ENCODE measurements around the gene ABR.
A peak's percentile ranks its signal among the peaks of the same experiment; 100 is the strongest.
"Not testable (repeated sequence)": the region's sequence is repeated elsewhere in the genome, so short reads cannot be mapped to it uniquely, and the experiment has no call there.

ABR gene

GRCh38 chr17:1097972-1098744 lies 81.6 kb downstream of the ABR start:
- H3K36me3 Mint-ChIP-seq (ENCODE audit: insufficient read depth) = peaks cover 27% of the 10 kb centered on the region
- not testable (repeated sequence) for DNase-seq (ENCODE audit: low spot score in 2 of 2); H3K9me3 Mint-ChIP-seq; H3K27ac Mint-ChIP-seq (ENCODE audit: low read depth); ATAC-seq (replicated peaks; ENCODE audit: extremely low read depth, poor library complexity, severe bottlenecking); H3K27me3 Mint-ChIP-seq; H3K4me3 Mint-ChIP-seq
- H3K4me1 Mint-ChIP-seq = peaks cover 33% of the 10 kb centered on the region

GRCh38 chr17:1096215-1096614 lies 83.6 kb downstream of the ABR start:
- H3K4me3 Mint-ChIP-seq = no peak overlapping the region

GRCh38 chr17:1095853-1096173 lies 84.0 kb downstream of the ABR start:
- DNase-seq (ENCODE audit: low spot score in 2 of 2) (no peak), ATAC-seq (replicated peaks; ENCODE audit: extremely low read depth, poor library complexity, severe bottlenecking) (no peak)
- H3K4me1 Mint-ChIP-seq = peaks cover 24% of the 10 kb centered on the region
- peaks cover 29% of the 10 kb centered on the region for H3K36me3 Mint-ChIP-seq (ENCODE audit: insufficient read depth)
- peak overlapping the region; percentile 22 for H3K27ac Mint-ChIP-seq (ENCODE audit: low read depth)
- H3K27me3 Mint-ChIP-seq = no peaks in the 10 kb centered on the region
- H3K9me3 Mint-ChIP-seq = no peaks in the 10 kb centered on the region
- H3K4me3 Mint-ChIP-seq = no peak overlapping the region

More at GRCh38 chr17:1096215-1096614, 83.6 kb downstream of the ABR start:
- H3K27me3 Mint-ChIP-seq = no peaks in the 10 kb centered on the region
- H3K9me3 Mint-ChIP-seq = no peaks in the 10 kb centered on the region
- no peak for ATAC-seq (replicated peaks; ENCODE audit: extremely low read depth, poor library complexity, severe bottlenecking)
- H3K36me3 Mint-ChIP-seq (ENCODE audit: insufficient read depth) = peaks cover 29% of the 10 kb centered on the region
- no peak for DNase-seq (ENCODE audit: low spot score in 2 of 2)
- peaks cover 25% of the 10 kb centered on the region for H3K4me1 Mint-ChIP-seq
- peak overlapping the region; percentile 22 for H3K27ac Mint-ChIP-seq (ENCODE audit: low read depth)

- no peaks in the 10 kb centered on the region for H3K27me3 Mint-ChIP-seq
- H3K36me3 Mint-ChIP-seq (ENCODE audit: insufficient read depth) = peaks cover 29% of the 10 kb centered on the region
- H3K9me3 Mint-ChIP-seq = no peaks in the 10 kb centered on the region
- peaks cover 24% of the 10 kb centered on the region for H3K4me1 Mint-ChIP-seq
- no peak overlapping the region for H3K4me3 Mint-ChIP-seq
- no peak for ATAC-seq (replicated peaks; ENCODE audit: extremely low read depth, poor library complexity, severe bottlenecking)
- no peak for DNase-seq (ENCODE audit: low spot score in 2 of 2)
- peak overlapping the region; percentile 22 for H3K27ac Mint-ChIP-seq (ENCODE audit: low read depth)
Measured at GRCh38 chr17:1095090-1095852, 84.5 kb downstream of the ABR start.

- Mint-ChIP-seq H3K4me3 (no peak overlapping the region), H3K27me3 (no peaks in the 10 kb centered on the region), H3K9me3 (no peaks in the 10 kb centered on the region), H3K36me3 (ENCODE audit: insufficient read depth) (peaks cover 29% of the 10 kb centered on the region), H3K27ac (ENCODE audit: low read depth) (no peak overlapping the region), H3K4me1 (peaks cover 24% of the 10 kb centered on the region)
- no peak for ATAC-seq (replicated peaks; ENCODE audit: extremely low read depth, poor library complexity, severe bottlenecking)
- no peak for DNase-seq (ENCODE audit: low spot score in 2 of 2)
Measured at GRCh38 chr17:1094591-1094990, 85.2 kb downstream of the ABR start.

- peaks cover 28% of the 10 kb centered on the region for H3K36me3 Mint-ChIP-seq (ENCODE audit: insufficient read depth)
- ATAC-seq (replicated peaks; ENCODE audit: extremely low read depth, poor library complexity, severe bottlenecking) (no peak), DNase-seq (ENCODE audit: low spot score in 2 of 2) (no peak)
- H3K27me3 Mint-ChIP-seq = no peaks in the 10 kb centered on the region
- no peak overlapping the region for H3K4me3 Mint-ChIP-seq
- H3K4me1 Mint-ChIP-seq = peaks cover 13% of the 10 kb centered on the region
- H3K27ac Mint-ChIP-seq (ENCODE audit: low read depth) = no peak overlapping the region
- no peaks in the 10 kb centered on the region for H3K9me3 Mint-ChIP-seq
Measured at GRCh38 chr17:1091900-1092299, 87.9 kb downstream of the ABR start.

GRCh38 chr17:1091190-1091534 lies 88.6 kb downstream of the ABR start:
- H3K36me3 Mint-ChIP-seq (ENCODE audit: insufficient read depth) = peaks cover 27% of the 10 kb centered on the region

GRCh38 chr17:1090465-1091189 lies 89.2 kb downstream of the ABR start:
- H3K27ac Mint-ChIP-seq (ENCODE audit: low read depth) = no peak overlapping the region
- H3K4me1 Mint-ChIP-seq = peaks cover 6% of the 10 kb centered on the region
- no peaks in the 10 kb centered on the region for H3K9me3 Mint-ChIP-seq
- no peaks in the 10 kb centered on the region for H3K27me3 Mint-ChIP-seq
- DNase-seq (ENCODE audit: low spot score in 2 of 2) (no peak), ATAC-seq (replicated peaks; ENCODE audit: extremely low read depth, poor library complexity, severe bottlenecking) (no peak)
- no peak overlapping the region for H3K4me3 Mint-ChIP-seq
- peaks cover 26% of the 10 kb centered on the region for H3K36me3 Mint-ChIP-seq (ENCODE audit: insufficient read depth)

More at GRCh38 chr17:1091190-1091534, 88.6 kb downstream of the ABR start:
- no peaks in the 10 kb centered on the region for H3K27me3 Mint-ChIP-seq
- ATAC-seq (replicated peaks; ENCODE audit: extremely low read depth, poor library complexity, severe bottlenecking) = no peak
- DNase-seq (ENCODE audit: low spot score in 2 of 2) = no peak
- H3K9me3 Mint-ChIP-seq = no peaks in the 10 kb centered on the region
- no peak overlapping the region for H3K4me3 Mint-ChIP-seq
- no peak overlapping the region for H3K27ac Mint-ChIP-seq (ENCODE audit: low read depth)
- peaks cover 10% of the 10 kb centered on the region for H3K4me1 Mint-ChIP-seq

- ATAC-seq (replicated peaks; ENCODE audit: extremely low read depth, poor library complexity, severe bottlenecking) = no peak
- peaks cover 6% of the 10 kb centered on the region for H3K4me1 Mint-ChIP-seq
- H3K27me3 Mint-ChIP-seq = no peaks in the 10 kb centered on the region
Measured at GRCh38 chr17:1089915-1090314, 89.9 kb downstream of the ABR start.

GRCh38 chr17:1087381-1088241 lies 92.2 kb downstream of the ABR start:
- ATAC-seq (replicated peaks; ENCODE audit: extremely low read depth, poor library complexity, severe bottlenecking) (no peak), DNase-seq (ENCODE audit: low spot score in 2 of 2) (no peak)
- Mint-ChIP-seq H3K4me1 (no peaks in the 10 kb centered on the region), H3K9me3 (no peaks in the 10 kb centered on the region), H3K27ac (ENCODE audit: low read depth) (no peak overlapping the region), H3K36me3 (ENCODE audit: insufficient read depth) (peaks cover 34% of the 10 kb centered on the region), H3K27me3 (no peaks in the 10 kb centered on the region), H3K4me3 (no peak overlapping the region)

More at GRCh38 chr17:1089915-1090314, 89.9 kb downstream of the ABR start:
- H3K36me3 Mint-ChIP-seq (ENCODE audit: insufficient read depth) = peaks cover 27% of the 10 kb centered on the region
- no peak for DNase-seq (ENCODE audit: low spot score in 2 of 2)
- no peak overlapping the region for H3K27ac Mint-ChIP-seq (ENCODE audit: low read depth)
- H3K9me3 Mint-ChIP-seq = no peaks in the 10 kb centered on the region
- H3K4me3 Mint-ChIP-seq = no peak overlapping the region

- DNase-seq (ENCODE audit: low spot score in 2 of 2) = no peak
- no peaks in the 10 kb centered on the region for H3K27me3 Mint-ChIP-seq
Measured at GRCh38 chr17:1083451-1084187, 96.2 kb downstream of the ABR start.

More at GRCh38 chr17:1083451-1084187, 96.2 kb downstream of the ABR start:
- H3K4me1 Mint-ChIP-seq = peaks cover 8% of the 10 kb centered on the region
- ATAC-seq (replicated peaks; ENCODE audit: extremely low read depth, poor library complexity, severe bottlenecking) = no peak
- H3K27ac Mint-ChIP-seq (ENCODE audit: low read depth) = no peak overlapping the region
- peaks cover 34% of the 10 kb centered on the region for H3K36me3 Mint-ChIP-seq (ENCODE audit: insufficient read depth)
- H3K9me3 Mint-ChIP-seq = no peaks in the 10 kb centered on the region
- no peak overlapping the region for H3K4me3 Mint-ChIP-seq
